Measurements from ENCODE around the gene LRRC23. TPM values are rescaled to one million over a fixed set of nuclear protein-coding genes. Genes with fewer than 3 reads are reported as not detected.

LRRC23 gene
- total and polyA plus RNA-seq, 2 of the 13 experiments (the other 11 are each of a cell fraction or from before 2014, with no cell fraction given), result 6.0 to 7.8 TPM

- no TSS peak for BruUV-seq (replicated peaks)
- ATAC-seq (no peak), DNase-seq (ENCODE audit: low spot score) (no peak), FAIRE-seq (no peak)
- in situ Hi-C loops (cut with HindIII; ENCODE audit: extremely low pct_ligation_motif_present, low pct_unique_long_range_greater_than_20kb) (no loop called here), intact Hi-C loops (cut with micrococcal nuclease; ENCODE audit: unreplicated experiment) (loop anchor here (5.0 kb wide), 1 partner anchor 183 kb away; no protein-coding TSS in a partner anchor)
- no peaks in the 10 kb centered on the region; a peak in 1 of 5 replicates for H3K27me3 ChIP-seq (ENCODE audit: control insufficient read depth in 1 of 2, insufficient read depth in 2 of 2, low read length in 2 of 2)
- H3K4me1 ChIP-seq (ENCODE audit: insufficient read depth, low read length), result peaks cover 57% of the 10 kb centered on the region
- no peaks in the 10 kb centered on the region for H4K20me1 ChIP-seq (ENCODE audit: insufficient read depth, low read length)
- peak overlapping the region; percentile 82 to 93 (median 90) for H3K4me3 ChIP-seq (replicated peaks in 1 of 3; ENCODE audit: insufficient read depth in 1 of 3, low read depth in 2 of 3, low read length in 3 of 3)
- H3K79me2 ChIP-seq (ENCODE audit: insufficient read depth, low read length), result peaks cover 30% of the 10 kb centered on the region
- H2AFZ ChIP-seq (ENCODE audit: low read length), result no peak overlapping the region
- 45% methylated on average over 4 of the region's 7 CpGs for WGBS (ENCODE audit: low lambda C conversion rate)
- H3K4me2 ChIP-seq (ENCODE audit: low read depth, low read length), result peak overlapping the region; percentile 88
- peak overlapping the region; percentile 54 for H3K27ac ChIP-seq (ENCODE audit: extremely low read length, insufficient read depth, low read length)
- TF ChIP-seq UBTF (CRISPR knock-in tag; IDR thresholded peaks at IDR 0.05) (no peak), BRD4 (CRISPR knock-in tag; IDR thresholded peaks at IDR 0.05) (no peak), FOXA1 (IDR thresholded peaks at IDR 0.05) (no peak), FOXA1 (CRISPR knock-in tag; IDR thresholded peaks at IDR 0.05) (no peak), RCOR2 (CRISPR knock-in tag; IDR thresholded peaks at IDR 0.05) (no peak), ZFP36L1 (CRISPR knock-in tag; IDR thresholded peaks at IDR 0.05) (no peak), RNF2 (conservative IDR thresholded peaks at IDR 0.05; ENCODE audit: low read depth) (no peak), GABPB1 (CRISPR knock-in tag; IDR thresholded peaks at IDR 0.05) (no peak), FOXK2 (IDR thresholded peaks at IDR 0.05) (no peak), NFRKB (IDR thresholded peaks at IDR 0.05) (no peak), TBX2 (CRISPR knock-in tag; IDR thresholded peaks at IDR 0.05; ENCODE audit: borderline replicate concordance) (no peak)
- TF ChIP-seq, protein P1, sequence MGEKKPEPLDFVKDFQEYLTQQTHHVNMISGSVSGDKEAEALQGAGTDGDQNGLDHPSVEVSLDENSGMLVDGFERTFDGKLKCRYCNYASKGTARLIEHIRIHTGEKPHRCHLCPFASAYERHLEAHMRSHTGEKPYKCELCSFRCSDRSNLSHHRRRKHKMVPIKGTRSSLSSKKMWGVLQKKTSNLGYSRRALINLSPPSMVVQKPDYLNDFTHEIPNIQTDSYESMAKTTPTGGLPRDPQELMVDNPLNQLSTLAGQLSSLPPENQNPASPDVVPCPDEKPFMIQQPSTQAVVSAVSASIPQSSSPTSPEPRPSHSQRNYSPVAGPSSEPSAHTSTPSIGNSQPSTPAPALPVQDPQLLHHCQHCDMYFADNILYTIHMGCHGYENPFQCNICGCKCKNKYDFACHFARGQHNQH (CRISPR knock-in tag; IDR thresholded peaks at IDR 0.05), result no peak
- CTCF ChIA-PET (ENCODE audit: low intra/inter-chr PET ratio, low total read pairs), result no interaction called here
- no peaks in the 10 kb centered on the region for H3K9me3 ChIP-seq (ENCODE audit: low read length)
- H3K9ac ChIP-seq (ENCODE audit: insufficient read depth, low read depth, low read length), result peak overlapping the region; percentile 81
- peaks cover 7 to 10% of the 10 kb centered on the region in 2 experiments for H3K36me3 ChIP-seq (replicated peaks in 1 of 2; ENCODE audit: control insufficient read depth in 1 of 2, insufficient read depth in 2 of 2, low read length in 2 of 2)
- POLR2A ChIA-PET, result interaction anchor here (0.7 to 2.7 kb wide), 7 partner anchors 8 to 60 kb away, joined by 3 to 24 read pairs (median 4); partner anchors contain the start of genes C12orf57 and RNU7-1
Measured at GRCh38 chr12:6929466-6930452, 25.1 kb downstream of the LRRC23 start.
